Measurements from ENCODE around the gene DMGDH. TPM values are rescaled to one million over a fixed set of nuclear protein-coding genes. Genes with fewer than 3 reads are reported as not detected.

DMGDH gene
- total and polyA plus RNA-seq, 2 donors (not counting 3 experiments of a cell fraction or from before 2014, with no cell fraction given): 0.11 TPM; not detected in 1

GRCh38 chr5:79020861-79021561 is 48.5 kb downstream of the DMGDH start:
- Histone ChIP-seq H3K36me3 (ENCODE audit: control insufficient read depth in 2 of 2, extremely low read depth in 1 of 2, insufficient read depth in 2 of 2, low read length in 2 of 2) (no peaks in the 10 kb centered on the region), H3K27me3 (ENCODE audit: control insufficient read depth in 2 of 2, insufficient read depth in 2 of 2, low read length in 2 of 2) (peaks cover 2 to 14% of the 10 kb centered on the region in 2 experiments), H3K9me3 (replicated peaks; ENCODE audit: control insufficient read depth, insufficient read depth, low read length) (no peaks in the 10 kb centered on the region), H3K79me2 (ENCODE audit: control insufficient read depth, insufficient read depth, low read length) (no peaks in the 10 kb centered on the region), H2AFZ (ENCODE audit: low read depth, low read length) (peak overlapping the region; percentile 55), H3K9ac (replicated peaks; ENCODE audit: extremely low read depth, insufficient read depth, low read length) (peak overlapping the region; percentile 1), H3K27ac (ENCODE audit: insufficient read depth, low read depth, low read length) (no peak overlapping the region), H4K20me1 (replicated peaks; ENCODE audit: control insufficient read depth, extremely low read depth, insufficient read depth, low read length) (no peaks in the 10 kb centered on the region), H3K9me1 (replicated peaks; ENCODE audit: control insufficient read depth, extremely low read depth, insufficient read depth, low read length) (no peaks in the 10 kb centered on the region), H3K4me3 (replicated peaks in 1 of 3; ENCODE audit: insufficient read depth in 1 of 3, low read depth in 1 of 3, low read length in 3 of 3) (peak overlapping the region in 1 of 3 experiments; percentile 40), H3K4me1 (ENCODE audit: control insufficient read depth, extremely low read depth, insufficient read depth, low read length) (peaks cover 16% of the 10 kb centered on the region), H3K4me2 (ENCODE audit: insufficient read depth, low read length) (peak overlapping the region; percentile 60)
- intact Hi-C loops (cut with micrococcal nuclease): loop anchor here (1.0 to 5.0 kb wide), 6 partner anchors 37 to 837 kb away; partner anchors contain the start of gene JMY
- TF ChIP-seq MYC (IDR thresholded peaks at IDR 0.05; ENCODE audit: low read depth, low read length): no peak
- no peak for TF ChIP-seq MAX (IDR thresholded peaks at IDR 0.05; ENCODE audit: insufficient read depth, insufficient read length)
- TF ChIP-seq CTCF (IDR thresholded peaks at IDR 0.05; ENCODE audit: extremely low read depth in 1 of 2, insufficient read depth in 1 of 2, low read depth in 1 of 2, low read length in 2 of 2): peak; percentile 73 to 78
- TF ChIP-seq EZH2 (IDR thresholded peaks at IDR 0.05; ENCODE audit: borderline replicate concordance, low read depth, low read length, severe bottlenecking): no peak
- TF ChIP-seq JUN (IDR thresholded peaks at IDR 0.05; ENCODE audit: borderline replicate concordance, insufficient read depth, insufficient read length, low read depth): peak; percentile 31
- TF ChIP-seq POLR2A (IDR thresholded peaks at IDR 0.05; ENCODE audit: low read depth, low read length): no peak
- no peak for TF ChIP-seq POLR2AphosphoS5 (IDR thresholded peaks at IDR 0.05; ENCODE audit: insufficient read depth, low read depth, low read length)
- TF ChIP-seq GATA2 (IDR thresholded peaks at IDR 0.05; ENCODE audit: insufficient read depth, insufficient read length, low read depth, low read length): no peak
- TF ChIP-seq FOS (IDR thresholded peaks at IDR 0.05; ENCODE audit: borderline replicate concordance, insufficient read depth, low read length): no peak
- FAIRE-seq (peak; percentile 77), DNase-seq (ENCODE audit: low read depth, low spot score) (peak; percentile 80)
- ChIA-PET CTCF (interaction anchor here (0.6 to 13.1 kb wide), 46 partner anchors 9 to 1063 kb away, joined by 3 to 726 read pairs (median 4); partner anchors contain the start of genes ARSB and HOMER1), POLR2A (no interaction called here)
- dilution Hi-C loops (cut with MboI; ENCODE audit: extremely low pct_ligation_motif_present, low sequenced_read_pairs): no loop called here
- no TSS peak for BruUV-seq (replicated peaks)
